Measurements from ENCODE around the gene METAP1.

Gene METAP1

DNA sequence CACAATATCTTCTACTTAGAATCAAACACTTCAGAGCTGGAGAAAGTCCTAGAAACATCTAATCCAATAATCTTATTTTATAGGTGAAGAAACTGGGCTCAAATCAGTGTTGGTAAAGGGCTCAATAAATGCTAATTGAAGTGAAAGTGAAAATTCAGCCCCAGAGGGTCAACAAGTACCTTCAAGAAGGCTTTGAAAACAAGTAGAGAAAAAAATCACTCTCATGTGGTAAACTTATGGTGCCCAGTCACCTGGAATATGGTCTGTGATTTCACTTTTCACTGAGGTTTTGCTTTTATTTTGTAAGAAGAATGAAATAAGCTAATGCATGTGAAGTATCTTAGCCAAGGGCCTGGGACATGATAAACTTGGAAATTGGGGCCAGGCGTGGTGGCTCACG, 37.5 kb upstream of the METAP1 start:
- no peaks in the 10 kb centered on the region for H3K36me3 ChIP-seq
- no peaks in the 10 kb centered on the region for H3K4me1 ChIP-seq
- no peaks in the 10 kb centered on the region for H3K9me3 ChIP-seq
- DNase-seq = no peak
- no peaks in the 10 kb centered on the region for H3K27me3 ChIP-seq
- TF ChIP-seq, protein P1, sequence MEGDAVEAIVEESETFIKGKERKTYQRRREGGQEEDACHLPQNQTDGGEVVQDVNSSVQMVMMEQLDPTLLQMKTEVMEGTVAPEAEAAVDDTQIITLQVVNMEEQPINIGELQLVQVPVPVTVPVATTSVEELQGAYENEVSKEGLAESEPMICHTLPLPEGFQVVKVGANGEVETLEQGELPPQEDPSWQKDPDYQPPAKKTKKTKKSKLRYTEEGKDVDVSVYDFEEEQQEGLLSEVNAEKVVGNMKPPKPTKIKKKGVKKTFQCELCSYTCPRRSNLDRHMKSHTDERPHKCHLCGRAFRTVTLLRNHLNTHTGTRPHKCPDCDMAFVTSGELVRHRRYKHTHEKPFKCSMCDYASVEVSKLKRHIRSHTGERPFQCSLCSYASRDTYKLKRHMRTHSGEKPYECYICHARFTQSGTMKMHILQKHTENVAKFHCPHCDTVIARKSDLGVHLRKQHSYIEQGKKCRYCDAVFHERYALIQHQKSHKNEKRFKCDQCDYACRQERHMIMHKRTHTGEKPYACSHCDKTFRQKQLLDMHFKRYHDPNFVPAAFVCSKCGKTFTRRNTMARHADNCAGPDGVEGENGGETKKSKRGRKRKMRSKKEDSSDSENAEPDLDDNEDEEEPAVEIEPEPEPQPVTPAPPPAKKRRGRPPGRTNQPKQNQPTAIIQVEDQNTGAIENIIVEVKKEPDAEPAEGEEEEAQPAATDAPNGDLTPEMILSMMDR (IDR thresholded peaks at IDR 0.05) = no peak
- H3K4me3 ChIP-seq = no peak overlapping the region
- intact Hi-C loops (cut with DNase I; ENCODE audit: low total_unique reads) = no loop called here
- no peak overlapping the region for H3K27ac ChIP-seq

DNA sequence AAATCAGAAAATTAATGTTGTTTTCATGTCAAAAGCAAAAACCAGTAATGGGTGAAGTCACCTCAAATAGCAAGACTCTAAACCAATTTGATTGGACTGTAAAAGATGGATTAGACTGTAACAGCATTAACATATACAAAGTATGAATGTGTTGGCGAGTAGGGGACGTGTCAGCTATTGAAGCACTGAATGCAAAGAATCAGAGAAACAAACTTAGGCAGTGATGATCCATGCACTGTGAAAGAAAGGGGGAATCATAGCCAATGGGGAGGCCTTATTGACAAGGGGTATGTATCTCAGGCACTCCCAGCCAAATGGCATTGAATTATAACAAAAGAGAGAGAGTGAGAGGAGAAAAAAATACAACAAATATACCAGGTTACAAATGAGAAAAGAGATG, 36.1 kb upstream of the METAP1 start:
- intact Hi-C loops (cut with DNase I; ENCODE audit: low total_unique reads) = no loop called here
- TF ChIP-seq, protein P1 (IDR thresholded peaks at IDR 0.05) = no peak
- no peak overlapping the region for H3K27ac ChIP-seq

DNA sequence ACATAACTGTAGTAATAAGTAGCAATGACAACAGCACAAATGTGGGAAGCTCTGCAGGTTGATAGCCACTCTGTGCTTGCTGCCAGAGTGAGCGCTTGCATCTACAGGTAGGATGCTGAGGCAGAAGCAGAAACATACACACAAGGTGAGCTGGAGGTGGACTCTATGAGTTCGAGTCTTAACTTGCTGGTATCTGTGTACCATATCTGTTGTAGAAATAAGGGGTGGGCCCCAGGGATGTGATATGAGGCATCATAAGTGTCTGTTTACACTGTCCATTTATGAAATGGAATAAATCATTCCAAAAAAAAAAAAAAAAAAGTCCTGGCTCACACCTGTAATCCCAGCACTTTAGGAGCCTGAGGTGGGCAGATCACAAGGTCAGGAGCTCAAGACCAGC, 33.8 kb upstream of the METAP1 start:
- Histone ChIP-seq H3K4me1 (no peaks in the 10 kb centered on the region), H3K36me3 (no peaks in the 10 kb centered on the region), H3K4me3 (no peak overlapping the region), H3K27ac (no peak overlapping the region), H3K9me3 (no peaks in the 10 kb centered on the region), H3K27me3 (no peaks in the 10 kb centered on the region)
- TF ChIP-seq, protein P1 (IDR thresholded peaks at IDR 0.05) = no peak
- intact Hi-C loops (cut with DNase I; ENCODE audit: low total_unique reads) = no loop called here
- no peak for DNase-seq

More for the DNA sequence above, 36.1 kb upstream of the METAP1 start:
- no peaks in the 10 kb centered on the region for H3K27me3 ChIP-seq
- no peaks in the 10 kb centered on the region for H3K4me1 ChIP-seq
- H3K36me3 ChIP-seq = no peaks in the 10 kb centered on the region
- no peaks in the 10 kb centered on the region for H3K9me3 ChIP-seq
- H3K4me3 ChIP-seq = no peak overlapping the region
- no peak for DNase-seq

DNA sequence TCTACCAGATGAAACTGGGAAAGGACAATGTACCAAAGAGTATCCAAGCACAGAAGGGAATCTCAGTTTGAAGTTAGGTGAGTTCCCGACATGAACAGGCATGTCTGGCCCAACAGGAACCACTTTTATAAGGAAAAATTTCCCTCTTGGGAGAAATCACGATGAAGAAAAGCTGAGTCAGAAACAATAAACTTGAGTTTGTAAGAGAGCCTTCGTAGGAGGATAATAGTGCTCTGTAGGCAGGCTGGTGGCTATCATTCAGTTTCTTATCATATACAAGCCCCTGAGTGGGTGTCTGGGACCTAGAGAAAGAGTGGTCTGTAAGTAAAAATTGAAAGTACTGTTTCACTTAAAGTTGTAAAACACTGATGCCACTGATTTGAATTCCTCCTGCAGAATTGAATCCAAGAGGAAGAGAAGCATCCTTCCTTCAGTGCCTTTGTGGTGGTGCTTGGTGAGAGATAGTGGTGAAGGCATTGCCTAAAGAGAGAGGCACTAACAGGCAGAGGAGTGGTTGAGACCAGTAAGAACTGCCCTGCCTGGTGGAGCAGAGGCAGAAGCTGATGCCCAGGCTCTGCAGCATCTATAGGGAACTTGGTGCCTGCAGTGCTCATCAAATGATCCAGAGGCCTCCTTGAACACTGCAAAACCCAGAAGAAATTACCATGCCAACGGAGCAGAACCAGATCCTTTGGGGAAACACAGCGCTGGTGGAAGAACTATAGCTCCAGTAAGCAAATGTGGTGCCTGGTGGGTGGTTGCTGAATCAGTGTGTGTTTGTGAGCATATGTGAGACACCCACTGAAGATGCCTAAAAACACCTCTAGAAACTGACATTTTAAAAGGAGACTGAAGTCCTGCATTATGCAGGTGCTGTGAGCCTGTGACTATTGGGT, 31.7 kb upstream of the METAP1 start:
- TF ChIP-seq, protein P1 (IDR thresholded peaks at IDR 0.05) = no peak
- Histone ChIP-seq H3K27me3 (no peaks in the 10 kb centered on the region), H3K27ac (no peak overlapping the region), H3K4me1 (no peaks in the 10 kb centered on the region), H3K36me3 (no peaks in the 10 kb centered on the region), H3K9me3 (no peaks in the 10 kb centered on the region), H3K4me3 (no peak overlapping the region)
- DNase-seq = no peak
- intact Hi-C loops (cut with DNase I; ENCODE audit: low total_unique reads) = no loop called here

DNA sequence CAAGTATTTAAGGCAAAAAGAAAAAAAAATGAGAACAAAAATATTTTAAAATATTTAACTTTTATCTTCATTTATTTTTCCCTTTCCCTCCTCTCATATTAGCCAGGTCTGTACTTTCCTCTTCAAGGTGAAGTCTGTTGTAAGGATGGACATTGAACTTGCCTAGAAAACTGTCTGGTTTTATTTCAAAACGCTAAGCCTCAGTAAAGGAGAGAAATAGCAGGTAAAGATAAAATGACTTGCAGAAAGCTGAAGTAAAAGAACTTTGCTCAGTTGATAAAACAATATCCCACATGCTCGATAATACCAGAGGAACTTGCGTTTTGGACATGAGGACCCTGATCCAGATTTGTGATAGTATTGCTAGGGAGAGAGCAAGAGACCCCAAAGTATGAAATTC, 28.6 kb upstream of the METAP1 start:
- H3K4me1 ChIP-seq = no peaks in the 10 kb centered on the region
- H3K36me3 ChIP-seq = no peaks in the 10 kb centered on the region
- DNase-seq = no peak
- intact Hi-C loops (cut with DNase I; ENCODE audit: low total_unique reads) = no loop called here
- H3K9me3 ChIP-seq = no peaks in the 10 kb centered on the region
- no peaks in the 10 kb centered on the region for H3K27me3 ChIP-seq
- TF ChIP-seq, protein P1 (IDR thresholded peaks at IDR 0.05) = no peak
- no peak overlapping the region for H3K4me3 ChIP-seq
- no peak overlapping the region for H3K27ac ChIP-seq

All from tibial artery (tissue), 4 donors.